Esophagus muscularis mucosa (tissue), 4 donors: ENCODE data around the gene H19. TPM values are rescaled to one million over a fixed set of nuclear protein-coding genes. Genes with fewer than 3 reads are reported as not detected.

Source experiments
- DNase-seq: peaks from one replicate; pipeline ENCODE4 v3.0.0-alpha.2; 2017; ENCODE audit errors: extremely low spot score
- H3K27ac ChIP-seq, 4 donors: fragments of 200-600 bp; sonication (generic); replicated peaks in 1 of 4; 1 replicate in 3 of 4; 2 replicates in 1 of 4; pipeline ENCODE4 v1.5.1; 2016 to 2019; ENCODE audit warnings: mild to moderate bottlenecking in 1 of 4
- H3K27me3 ChIP-seq, 4 donors: fragments of 200-600 bp; sonication (generic); one replicate each; pipeline versions ENCODE4 v1.5.1 to v1.6.0; 2016 to 2019
- H3K36me3 ChIP-seq, 4 donors: fragments of 200-600 bp; sonication (generic); one replicate each; pipeline ENCODE4 v1.5.1; 2016 to 2019
- H3K4me1 ChIP-seq, 4 donors: fragments of 200-600 bp; sonication (generic); one replicate each; pipeline ENCODE4 v1.5.1; 2016 to 2019
- H3K4me3 ChIP-seq, 4 donors: fragments of 200-600 bp; sonication (generic); 1 replicate in 2 of 4; 2 replicates in 2 of 4; pipeline ENCODE4 v1.5.1; 2016 to 2019; ENCODE audit warnings: mild to moderate bottlenecking in 4 of 4, moderate library complexity in 1 of 4
- H3K9me3 ChIP-seq, 4 donors: fragments of 200-600 bp; sonication (generic); 1 replicate in 3 of 4; 2 replicates in 1 of 4; pipeline ENCODE4 v1.5.1; 2016 to 2019
- CTCF ChIP-seq, 3 experiments: fragments of 200-600 bp in 2 of 3; fragments of 450-650 bp in 1 of 3; sonication (generic) in 2 of 3; IDR thresholded peaks; one replicate each; pipeline ENCODE4 v1.5.1; 2017 to 2019; ENCODE audit warnings: antibody characterized with exemption in 3 of 3, mild to moderate bottlenecking in 2 of 3, moderate library complexity in 1 of 3
- EP300 ChIP-seq: sonication (generic); formaldehyde crosslinking; IDR thresholded peaks from one replicate; pipeline ENCODE4 v1.6.1; 2017; ENCODE audit warnings: antibody characterized with exemption
- POLR2A ChIP-seq: fragments of 450-650 bp; IDR thresholded peaks from one replicate; pipeline ENCODE4 v1.6.1; 2017; ENCODE audit warnings: antibody characterized with exemption, moderate library complexity, mild to moderate bottlenecking, low read depth
- POLR2AphosphoS5 ChIP-seq, 2 donors: sonication (generic); formaldehyde crosslinking; IDR thresholded peaks; one replicate each; pipeline ENCODE4 v1.6.1; 2017; ENCODE audit warnings: antibody characterized with exemption in 2 of 2
- WGBS: methylation state at CpG from one replicate; pipeline ENCODE4 v1.1.5; 2018; 5-methylcytosine and 5-hydroxymethylcytosine counted together
- intact Hi-C: fragments of 100-400 bp; cut with DNase I; formaldehyde crosslinking; loops from one replicate; pipeline ENCODE4 v1.15.1; 2023
- total RNA-seq, 4 donors: library from RNA; depleted of rRNA; stranded (reverse); fragments of >200 nt; gene quantifications; one replicate each; pipeline versions ENCODE4 v1.1.0 to v1.2.1, GENCODE V29; 2016

The H19 gene
- total RNA-seq, 4 donors from 2014 or later = 372 to 753 (median 391) TPM

DNA sequence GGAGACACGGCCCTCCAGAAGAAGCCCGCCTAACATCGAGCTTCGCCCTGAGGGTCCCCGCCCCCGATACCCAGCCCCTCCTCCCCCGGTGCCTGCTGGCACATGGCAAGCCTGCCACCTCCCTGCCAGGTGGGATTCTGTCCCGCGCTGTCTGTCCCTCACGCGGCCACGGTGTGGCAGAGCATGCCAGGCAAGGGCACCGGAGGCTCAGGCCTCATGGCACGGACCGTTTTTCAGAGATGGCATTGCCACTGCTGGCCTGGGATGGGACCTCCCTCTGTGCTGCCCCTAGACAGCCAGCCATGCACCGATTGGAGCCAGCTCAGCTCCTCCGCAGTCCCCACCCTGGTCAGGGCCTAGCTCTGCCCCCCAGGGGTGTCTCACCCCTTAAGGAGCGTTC lies 31.1 kb downstream of the H19 start:
- TF ChIP-seq CTCF (IDR thresholded peaks at IDR 0.05) (no peak), POLR2A (no peak), POLR2AphosphoS5 (IDR thresholded peaks at IDR 0.05) (no peak), EP300 (no peak)
- no peaks in the 10 kb centered on the region for H3K27me3 ChIP-seq
- intact Hi-C loops = no loop called here
- H3K27ac ChIP-seq = no peak overlapping the region
- H3K36me3 ChIP-seq = no peaks in the 10 kb centered on the region
- no peaks in the 10 kb centered on the region for H3K9me3 ChIP-seq
- WGBS = no CpG with 5 or more reads among the region's 18 CpGs
- no peak for DNase-seq
- H3K4me3 ChIP-seq = no peak overlapping the region
- no peaks in the 10 kb centered on the region for H3K4me1 ChIP-seq

GRCh38 chr11:1964955-1965354 lies 32.7 kb downstream of the H19 start:
- no peaks in the 10 kb centered on the region for H3K27me3 ChIP-seq
- WGBS = no CpG with 5 or more reads among the region's 20 CpGs
- no peaks in the 10 kb centered on the region for H3K36me3 ChIP-seq
- no peaks in the 10 kb centered on the region for H3K4me1 ChIP-seq
- TF ChIP-seq POLR2AphosphoS5 (IDR thresholded peaks at IDR 0.05) (no peak), CTCF (IDR thresholded peaks at IDR 0.05) (no peak), POLR2A (no peak), EP300 (no peak)
- intact Hi-C loops = no loop called here
- no peak overlapping the region for H3K4me3 ChIP-seq
- H3K27ac ChIP-seq = no peak overlapping the region
- H3K9me3 ChIP-seq = no peaks in the 10 kb centered on the region
- no peak for DNase-seq

- H3K27me3 ChIP-seq = no peaks in the 10 kb centered on the region
- no peaks in the 10 kb centered on the region for H3K9me3 ChIP-seq
- H3K4me3 ChIP-seq = no peak overlapping the region
- H3K27ac ChIP-seq = no peak overlapping the region
- intact Hi-C loops = no loop called here
- WGBS = no CpG with 5 or more reads among the region's 17 CpGs
- DNase-seq = no peak
- TF ChIP-seq EP300 = no peak
- TF ChIP-seq POLR2A = no peak
- TF ChIP-seq CTCF (IDR thresholded peaks at IDR 0.05) = no peak
- no peak for TF ChIP-seq POLR2AphosphoS5 (IDR thresholded peaks at IDR 0.05)
- H3K4me1 ChIP-seq = no peaks in the 10 kb centered on the region
- H3K36me3 ChIP-seq = no peaks in the 10 kb centered on the region
Observed at GRCh38 chr11:1964348-1964747, 33.3 kb downstream of the H19 start.

- intact Hi-C loops = no loop called here
- no peak overlapping the region for H3K4me3 ChIP-seq
- no peak for TF ChIP-seq EP300
- TF ChIP-seq CTCF (IDR thresholded peaks at IDR 0.05) = no peak
- no peak for TF ChIP-seq POLR2A
- no peak for TF ChIP-seq POLR2AphosphoS5 (IDR thresholded peaks at IDR 0.05)
- no peak for DNase-seq
- no peaks in the 10 kb centered on the region for H3K4me1 ChIP-seq
- H3K36me3 ChIP-seq = no peaks in the 10 kb centered on the region
- no peak overlapping the region for H3K27ac ChIP-seq
- H3K27me3 ChIP-seq = no peaks in the 10 kb centered on the region
- WGBS = no CpG with 5 or more reads among the region's 20 CpGs
- H3K9me3 ChIP-seq = no peaks in the 10 kb centered on the region
Observed at GRCh38 chr11:1963864-1964263, 33.8 kb downstream of the H19 start.

GRCh38 chr11:1959786-1960185 lies 37.9 kb downstream of the H19 start:
- Histone ChIP-seq H3K4me3 (no peak overlapping the region), H3K36me3 (no peaks in the 10 kb centered on the region), H3K9me3 (no peaks in the 10 kb centered on the region), H3K27me3 (no peaks in the 10 kb centered on the region), H3K4me1 (no peaks in the 10 kb centered on the region), H3K27ac (no peak overlapping the region)
- TF ChIP-seq POLR2AphosphoS5 (IDR thresholded peaks at IDR 0.05) = no peak
- no peak for TF ChIP-seq POLR2A
- TF ChIP-seq CTCF (IDR thresholded peaks at IDR 0.05) = no peak
- TF ChIP-seq EP300 = no peak
- no peak for DNase-seq
- intact Hi-C loops = no loop called here
- WGBS = no CpG with 5 or more reads among the region's 17 CpGs
